Heart left ventricle (tissue), 13 donors: ENCODE data around the gene GPRIN3.

ENCODE experiments used
- CTCF ChIP-seq, 12 donors: fragments of 200-600 bp; sonication (generic) in 4 of 12; IDR thresholded peaks; one replicate each; pipeline versions ENCODE4 v1.5.0 to v1.8.0; 2018 to 2022; ENCODE audit warnings: antibody characterized with exemption in 12 of 12, mild to moderate bottlenecking in 5 of 12
- POLR2A ChIP-seq, 2 donors: fragments of 450-650 bp; IDR thresholded peaks; one replicate each; pipeline ENCODE4 v1.6.1; 2017; ENCODE audit warnings: antibody characterized with exemption in 2 of 2, mild to moderate bottlenecking in 2 of 2, moderate library complexity in 2 of 2
- donor health status: ischemic (EF 13 %, LVEDD 7.1; RV severe dilation, severe dysfunction).
- donor health status: DM: no; HTN: yes; CAD: no.
- donor health status: DM: no; HTN: no; CAD: no.
- donor health status: ischemic (EF 25% LVEDD 6.9; RV normal size, moderate dysfunction).
- donor health status: ischemic (EF 25% LVEDD 5.7; RV mildly dilated, moderate dysfunction).
- donor health status: ischemic (EF 35%, LVEDD 5.7; RV mildly dilated, moderate dysfunction).
- donor health status: nonischemic (EF 11% LVEDD 7.7; RV severe dilation, severe dysfunction).
- donor health status: DM: yes; HTN: yes; CAD: no.
- donor health status: PGD.
- donor health status: ischemic (EF 29% LVEDD 5.4; RV normal size, mild dysfunction).
- donor health status: nonischemic (EF 23%, LVEDD 6.1; RV moderate dilation, normal function).

GRCh38 chr4:89296399-89296798, 11.2 kb downstream of the GPRIN3 start:
- TF ChIP-seq CTCF (IDR thresholded peaks at IDR 0.05) (no peak), POLR2A (IDR thresholded peaks at IDR 0.05) (no peak)
